Measurements from ENCODE around the gene KSR2.

- TF ChIP-seq, protein P1, sequence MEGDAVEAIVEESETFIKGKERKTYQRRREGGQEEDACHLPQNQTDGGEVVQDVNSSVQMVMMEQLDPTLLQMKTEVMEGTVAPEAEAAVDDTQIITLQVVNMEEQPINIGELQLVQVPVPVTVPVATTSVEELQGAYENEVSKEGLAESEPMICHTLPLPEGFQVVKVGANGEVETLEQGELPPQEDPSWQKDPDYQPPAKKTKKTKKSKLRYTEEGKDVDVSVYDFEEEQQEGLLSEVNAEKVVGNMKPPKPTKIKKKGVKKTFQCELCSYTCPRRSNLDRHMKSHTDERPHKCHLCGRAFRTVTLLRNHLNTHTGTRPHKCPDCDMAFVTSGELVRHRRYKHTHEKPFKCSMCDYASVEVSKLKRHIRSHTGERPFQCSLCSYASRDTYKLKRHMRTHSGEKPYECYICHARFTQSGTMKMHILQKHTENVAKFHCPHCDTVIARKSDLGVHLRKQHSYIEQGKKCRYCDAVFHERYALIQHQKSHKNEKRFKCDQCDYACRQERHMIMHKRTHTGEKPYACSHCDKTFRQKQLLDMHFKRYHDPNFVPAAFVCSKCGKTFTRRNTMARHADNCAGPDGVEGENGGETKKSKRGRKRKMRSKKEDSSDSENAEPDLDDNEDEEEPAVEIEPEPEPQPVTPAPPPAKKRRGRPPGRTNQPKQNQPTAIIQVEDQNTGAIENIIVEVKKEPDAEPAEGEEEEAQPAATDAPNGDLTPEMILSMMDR (IDR thresholded peaks at IDR 0.05), result no peak
- TF ChIP-seq EZH2 (IDR thresholded peaks at IDR 0.05) (no peak), EZH2phosphoT487 (IDR thresholded peaks at IDR 0.05) (no peak)
Observed at GRCh38 chr12:117963836-117964235, 5.0 kb downstream of the KSR2 start.
